Neuronal stem cell (in vitro differentiated cells): ENCODE measurements around the gene CKAP5.
"Not testable (repeated sequence)": the region's sequence is repeated elsewhere in the genome, so short reads cannot be mapped to it uniquely, and the experiment has no call there.

Experiments used
- DNase-seq: peaks from one replicate; pipeline ENCODE4 v3.0.0-alpha.2; 2013; ENCODE audit warnings: low spot score
- H2AFZ ChIP-seq: one replicate; pipeline ENCODE4 v1.6.1; 2013; ENCODE audit warnings: mild to moderate bottlenecking, low read length, inconsistent platforms
- H2AK5ac ChIP-seq: 2 replicates; pipeline ENCODE4 v1.6.1; 2013; ENCODE audit warnings: low read depth, mild to moderate bottlenecking, inconsistent platforms, low read length, moderate library complexity, mixed read lengths
- H2BK120ac ChIP-seq: 2 replicates; pipeline ENCODE4 v1.6.1; 2013; ENCODE audit warnings: low read depth, mild to moderate bottlenecking, inconsistent platforms, low read length, moderate library complexity, mixed read lengths
- H2BK12ac ChIP-seq: one replicate; pipeline ENCODE4 v1.6.1; 2013; ENCODE audit warnings: low read length, inconsistent platforms
- H2BK15ac ChIP-seq: 2 replicates; pipeline ENCODE4 v1.6.1; 2013; ENCODE audit warnings: mild to moderate bottlenecking, low read length, inconsistent platforms, mixed read lengths
- H2BK5ac ChIP-seq: one replicate; pipeline ENCODE4 v1.6.1; 2013; ENCODE audit warnings: inconsistent platforms, mild to moderate bottlenecking, low read length, moderate library complexity
- H3K14ac ChIP-seq: one replicate; pipeline ENCODE4 v1.6.1; 2013; ENCODE audit warnings: low read length, inconsistent platforms
- H3K18ac ChIP-seq: 2 replicates; pipeline ENCODE4 v1.6.1; 2013; ENCODE audit warnings: low read length, inconsistent platforms
- H3K23ac ChIP-seq: 2 replicates; pipeline ENCODE4 v1.6.1; 2013; ENCODE audit warnings: low read depth, mild to moderate bottlenecking, mixed read lengths, low read length, inconsistent platforms; ENCODE audit not compliant: poor library complexity
- H3K27ac ChIP-seq: replicated peaks from 3 replicates; pipeline ENCODE4 v1.5.1; 2013; ENCODE audit warnings: low read length, inconsistent platforms
- H3K27me3 ChIP-seq, 3 experiments: 2 replicates each; pipeline ENCODE4 v1.6.1; 2013; ENCODE audit warnings: low read length in 3 of 3, mild to moderate bottlenecking in 2 of 3, inconsistent platforms in 1 of 3, low read depth in 1 of 3, mixed read lengths in 1 of 3, moderate library complexity in 1 of 3; ENCODE audit not compliant: control insufficient read depth in 3 of 3, insufficient read depth in 3 of 3
- H3K36me3 ChIP-seq, 2 donors: replicated peaks in 1 of 2; 2 replicates each; pipeline ENCODE4 v1.6.1; 2013; ENCODE audit warnings: low read length in 2 of 2; ENCODE audit not compliant: control insufficient read depth in 2 of 2, insufficient read depth in 2 of 2
- H3K4ac ChIP-seq: 2 replicates; pipeline ENCODE4 v1.6.1; 2013; ENCODE audit warnings: inconsistent platforms, mild to moderate bottlenecking, low read length, moderate library complexity
- H3K4me1 ChIP-seq, 2 donors: 1 replicate in 1 of 2; 2 replicates in 1 of 2; pipeline ENCODE4 v1.6.1; 2013; ENCODE audit warnings: low read length in 2 of 2, low read depth in 1 of 2; ENCODE audit not compliant: control insufficient read depth in 2 of 2, insufficient read depth in 1 of 2
- H3K4me2 ChIP-seq: one replicate; pipeline ENCODE4 v1.6.1; 2013; ENCODE audit warnings: mild to moderate bottlenecking, low read length, inconsistent platforms; ENCODE audit not compliant: insufficient read depth, poor library complexity, severe bottlenecking
- H3K4me3 ChIP-seq, 2 donors: 2 replicates each; pipeline ENCODE4 v1.5.1; 2013; ENCODE audit warnings: low read length in 2 of 2, mild to moderate bottlenecking in 2 of 2, inconsistent platforms in 1 of 2, moderate library complexity in 1 of 2
- H3K79me1 ChIP-seq: one replicate; pipeline ENCODE4 v1.6.1; 2013; ENCODE audit warnings: low read depth, mild to moderate bottlenecking, inconsistent platforms, low read length, moderate library complexity
- H3K9ac ChIP-seq: one replicate; pipeline ENCODE4 v1.6.1; 2013; ENCODE audit warnings: mild to moderate bottlenecking, low read depth, low read length, inconsistent platforms; ENCODE audit not compliant: poor library complexity
- H3K9me3 ChIP-seq, 2 donors: replicated peaks in 1 of 2; 2 replicates each; pipeline versions ENCODE3 to v1.6.1; 2013; ENCODE audit warnings: low read length in 2 of 2, mild to moderate bottlenecking in 2 of 2, inconsistent platforms in 1 of 2, low read depth in 1 of 2, mixed read lengths in 1 of 2, moderate library complexity in 1 of 2; ENCODE audit not compliant: control insufficient read depth in 2 of 2, insufficient read depth in 1 of 2
- H4K8ac ChIP-seq: one replicate; pipeline ENCODE4 v1.6.1; 2013; ENCODE audit warnings: low read depth, mild to moderate bottlenecking, inconsistent platforms, low read length, moderate library complexity
- H4K91ac ChIP-seq: one replicate; pipeline ENCODE4 v1.6.1; 2013; ENCODE audit warnings: low read length, low read depth, mild to moderate bottlenecking, inconsistent platforms; ENCODE audit not compliant: poor library complexity
- WGBS, 2 donors: extraction: QIAGEN DNeasy Blood & Tissue Kit; methylation state at CpG; one replicate each; pipeline ENCODE4 v1.1.7; 2013; ENCODE audit warnings: missing lambda C conversion rate in 2 of 2, mixed read lengths in 1 of 2; ENCODE audit not compliant: insufficient read length in 2 of 2, insufficient replicate concordance in 1 of 2; ENCODE audit errors: extremely low coverage in 2 of 2; 5-methylcytosine and 5-hydroxymethylcytosine counted together

The CKAP5 gene

DNA sequence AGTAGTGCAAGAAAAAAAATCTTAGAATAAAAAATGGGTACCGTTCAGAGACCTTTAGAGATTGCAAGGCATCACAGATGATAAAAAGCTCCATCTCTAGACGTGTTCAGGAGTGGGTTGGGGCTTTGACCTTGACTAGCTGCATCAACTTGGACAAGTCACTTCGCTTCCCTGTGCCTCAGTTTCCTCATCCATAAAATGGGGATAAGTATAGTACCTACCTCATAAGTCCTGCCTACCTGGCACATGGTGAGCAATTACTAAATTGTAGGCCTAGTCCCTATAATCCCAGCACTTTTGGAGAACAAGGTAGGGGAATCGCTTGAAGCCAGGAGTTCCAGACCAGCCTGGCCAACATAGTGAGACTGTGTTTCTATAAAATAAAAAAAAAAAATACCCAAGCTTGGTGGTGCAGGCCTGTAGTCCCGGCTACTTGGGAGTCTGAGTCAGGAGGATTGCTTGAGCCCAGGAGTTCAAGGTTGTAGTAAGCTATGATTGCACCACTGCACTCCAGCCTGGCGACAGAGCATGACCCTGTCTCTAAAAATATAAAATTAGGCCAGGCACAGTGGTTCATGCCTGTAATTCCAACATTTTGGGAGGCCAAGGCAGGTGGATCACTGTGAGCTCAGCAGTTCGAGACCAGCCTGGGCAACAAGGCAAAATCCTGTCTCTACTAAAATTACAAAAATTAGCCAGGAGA lies 133.1 kb downstream of the CKAP5 start:
- H3K14ac ChIP-seq, result no peak overlapping the region
- DNase-seq, result no peak
- no peak overlapping the region for H2AFZ ChIP-seq
- H4K91ac ChIP-seq, result no peak overlapping the region
- no peak overlapping the region for H3K27ac ChIP-seq
- no peak overlapping the region for H2BK5ac ChIP-seq
- H2BK12ac ChIP-seq, result no peak overlapping the region
- H3K4me2 ChIP-seq, result no peak overlapping the region
- no CpG with 5 or more reads among the region's 7 CpGs for WGBS, 2 donors
- H4K8ac ChIP-seq, result no peak overlapping the region
- no peak overlapping the region for H3K23ac ChIP-seq
- no peaks in the 10 kb centered on the region for H3K36me3 ChIP-seq
- H3K4ac ChIP-seq, result no peak overlapping the region
- H3K9me3 ChIP-seq, result peaks cover 0 to 2% of the 10 kb centered on the region in 2 donors
- H3K4me1 ChIP-seq, result peaks cover 0 to under 1% of the 10 kb centered on the region in 2 donors
- no peak overlapping the region for H2AK5ac ChIP-seq
- no peaks in the 10 kb centered on the region for H3K79me1 ChIP-seq
- no peak overlapping the region for H2BK120ac ChIP-seq
- no peak overlapping the region for H3K9ac ChIP-seq
- no peaks in the 10 kb centered on the region for H3K27me3 ChIP-seq
- no peak overlapping the region for H3K18ac ChIP-seq
- no peak overlapping the region for H3K4me3 ChIP-seq
- H2BK15ac ChIP-seq, result no peak overlapping the region

DNA sequence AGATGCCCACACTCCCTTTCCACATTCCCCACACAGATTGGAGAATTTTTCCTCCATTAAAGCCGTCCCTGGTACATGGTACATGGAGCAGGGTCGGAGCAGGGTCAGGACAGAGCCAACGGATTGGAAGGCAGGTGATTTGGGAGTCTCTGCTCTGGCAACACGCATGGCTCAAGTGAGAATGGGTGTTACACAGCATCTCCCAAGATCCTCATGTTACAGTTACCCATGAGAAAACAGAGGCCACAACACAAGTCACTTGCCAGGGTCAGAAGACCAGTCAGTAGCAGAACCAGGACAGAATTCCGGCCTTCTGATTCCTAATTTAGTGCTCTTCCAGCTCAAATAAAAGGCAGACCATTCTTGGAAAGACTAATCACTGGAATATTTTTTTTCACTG lies 134.8 kb downstream of the CKAP5 start:
- no peak overlapping the region for H2BK12ac ChIP-seq
- no peak overlapping the region for H4K8ac ChIP-seq
- H3K27me3 ChIP-seq, result no peaks in the 10 kb centered on the region
- H2AFZ ChIP-seq, result peak overlapping the region; percentile 41
- H3K18ac ChIP-seq, result no peak overlapping the region
- H3K4me2 ChIP-seq, result no peak overlapping the region
- no peaks in the 10 kb centered on the region for H3K79me1 ChIP-seq
- peaks cover 5 to 15% of the 10 kb centered on the region in 2 donors for H3K36me3 ChIP-seq
- no peak overlapping the region for H2AK5ac ChIP-seq
- H3K4ac ChIP-seq, result no peak overlapping the region
- H2BK5ac ChIP-seq, result no peak overlapping the region
- H3K4me3 ChIP-seq, result no peak overlapping the region
- H2BK120ac ChIP-seq, result no peak overlapping the region
- DNase-seq, result no peak
- H2BK15ac ChIP-seq, result no peak overlapping the region
- H4K91ac ChIP-seq, result no peak overlapping the region
- H3K27ac ChIP-seq, result no peak overlapping the region
- H3K14ac ChIP-seq, result no peak overlapping the region
- WGBS, 2 donors, result no CpG with 5 or more reads among the region's 5 CpGs
- peaks cover 0 to 2% of the 10 kb centered on the region in 2 donors for H3K9me3 ChIP-seq
- H3K4me1 ChIP-seq, result no peaks in the 10 kb centered on the region
- H3K9ac ChIP-seq, result no peak overlapping the region
- no peak overlapping the region for H3K23ac ChIP-seq

DNA sequence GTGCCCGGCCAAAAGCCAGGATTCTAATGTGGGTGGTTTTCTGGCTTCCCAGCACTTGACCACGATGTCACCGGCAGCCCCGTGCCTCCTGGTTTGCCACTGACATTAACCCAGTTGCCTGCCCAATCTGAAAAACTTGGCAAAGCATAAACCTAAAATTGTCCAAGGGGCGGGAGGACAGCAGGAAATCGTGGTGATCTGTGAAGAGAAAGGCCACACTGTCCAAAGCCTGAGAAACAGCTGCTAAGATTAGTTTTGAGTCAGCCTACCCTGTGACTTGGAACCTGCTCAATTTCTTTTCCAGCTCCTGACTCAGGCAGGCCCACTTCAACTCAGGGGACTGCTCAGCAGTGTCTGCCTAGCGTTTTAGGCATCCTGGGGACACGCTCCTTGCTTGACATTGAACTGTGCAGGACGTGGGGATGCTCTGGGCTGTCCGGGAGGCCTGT lies 135.2 kb downstream of the CKAP5 start:
- no peak overlapping the region for H2AK5ac ChIP-seq
- H3K27me3 ChIP-seq, result no peaks in the 10 kb centered on the region
- H2BK15ac ChIP-seq, result no peak overlapping the region
- no peak overlapping the region for H3K27ac ChIP-seq
- H2BK120ac ChIP-seq, result no peak overlapping the region
- H2AFZ ChIP-seq, result peak overlapping the region; percentile 41
- H2BK12ac ChIP-seq, result no peak overlapping the region
- WGBS, 2 donors, result no CpG with 5 or more reads among the region's 10 CpGs
- H3K79me1 ChIP-seq, result no peaks in the 10 kb centered on the region
- peaks cover 7 to 18% of the 10 kb centered on the region in 2 donors for H3K36me3 ChIP-seq
- no peak overlapping the region for H3K4me2 ChIP-seq
- no peak overlapping the region for H3K23ac ChIP-seq
- H2BK5ac ChIP-seq, result no peak overlapping the region
- no peak overlapping the region for H4K91ac ChIP-seq
- no peak overlapping the region for H3K4ac ChIP-seq
- no peak overlapping the region for H4K8ac ChIP-seq
- no peaks in the 10 kb centered on the region for H3K4me1 ChIP-seq
- H3K4me3 ChIP-seq, result no peak overlapping the region
- H3K9ac ChIP-seq, result no peak overlapping the region
- H3K14ac ChIP-seq, result no peak overlapping the region
- H3K18ac ChIP-seq, result no peak overlapping the region
- H3K9me3 ChIP-seq, result peaks cover 0 to 2% of the 10 kb centered on the region in 2 donors
- DNase-seq, result no peak

GRCh38 chr11:46709351-46709750 lies 136.7 kb downstream of the CKAP5 start:
- H3K18ac ChIP-seq, H3K79me1 ChIP-seq, H3K14ac ChIP-seq, H2BK120ac ChIP-seq, H3K9me3 ChIP-seq, H3K4me1 ChIP-seq, H3K9ac ChIP-seq, H2BK5ac ChIP-seq, H3K27me3 ChIP-seq, H3K4ac ChIP-seq, H2AK5ac ChIP-seq, H4K8ac ChIP-seq, DNase-seq, H3K23ac ChIP-seq, H2BK15ac ChIP-seq, H4K91ac ChIP-seq, H3K27ac ChIP-seq, H2BK12ac ChIP-seq, H3K4me2 ChIP-seq, H3K4me3 ChIP-seq, H2AFZ ChIP-seq: not testable (repeated sequence)
- no CpG with 5 or more reads among the region's 9 CpGs for WGBS, 2 donors
- H3K36me3 ChIP-seq, result peaks cover 20 to 33% of the 10 kb centered on the region in 2 donors
